CD4-positive, alpha-beta memory T cell (primary cell): Measurements from ENCODE around the gene CEP112. TPM values are rescaled to one million over a fixed set of nuclear protein-coding genes. Genes with fewer than 3 reads are reported as not detected.

Experiments used
- CTCF ChIA-PET: fragments of 350-600 bp; sonication (Branson Sonifier 250); formaldehyde crosslinking; loops from one replicate; lab custom pipeline; 2021; ENCODE audit warnings: inconsistent platforms; ENCODE audit not compliant: partially characterized antibody; lab: Charles Lee
- POLR2A ChIA-PET: fragments of 350-600 bp; sonication (Branson Sonifier 250); formaldehyde crosslinking; loops from one replicate; lab custom pipeline; 2021; ENCODE audit not compliant: partially characterized antibody; lab: Charles Lee
- DNase-seq, 5 donors: peaks; one replicate each; pipeline versions ENCODE4 v3.0.0 to v3.0.0-alpha.2; 2020 to 2022; ENCODE audit warnings: mixed read lengths in 1 of 5
- H3K27ac ChIP-seq: one replicate; pipeline ENCODE4 v1.7.0; 2013; ENCODE audit warnings: low read depth, low read length
- H3K27me3 ChIP-seq: 2 replicates; pipeline ENCODE4 v1.7.0; 2013; ENCODE audit warnings: mild to moderate bottlenecking, low read length, moderate library complexity; ENCODE audit not compliant: insufficient read depth
- H3K36me3 ChIP-seq: 2 replicates; pipeline ENCODE4 v1.7.0; 2013; ENCODE audit warnings: mild to moderate bottlenecking, low read length, moderate library complexity; ENCODE audit not compliant: insufficient read depth
- H3K4me1 ChIP-seq: 2 replicates; pipeline ENCODE4 v1.7.0; 2013; ENCODE audit warnings: mild to moderate bottlenecking, low read length, moderate library complexity; ENCODE audit not compliant: insufficient read depth
- H3K4me3 ChIP-seq, 2 donors: one replicate each; pipeline ENCODE4 v1.7.0; 2013; ENCODE audit warnings: low read length in 2 of 2, mild to moderate bottlenecking in 1 of 2
- H3K9me3 ChIP-seq, 2 donors: one replicate each; pipeline ENCODE4 v1.7.0; 2013; ENCODE audit warnings: low read length in 2 of 2, control low read depth in 1 of 2; ENCODE audit not compliant: control insufficient read depth in 1 of 2
- H3K27ac Mint-ChIP-seq, 7 donors: one replicate each; pipeline ENCODE4 v1.8.0; 2020 to 2021; ENCODE audit warnings: mixed read lengths in 7 of 7, mild to moderate bottlenecking in 6 of 7, inconsistent platforms in 3 of 7, moderate library complexity in 3 of 7
- H3K27me3 Mint-ChIP-seq, 2 donors: one replicate each; pipeline ENCODE4 v1.8.0; 2020 to 2021; ENCODE audit warnings: mixed read lengths in 2 of 2
- H3K36me3 Mint-ChIP-seq, 2 donors: one replicate each; pipeline ENCODE4 v1.8.0; 2020 to 2021; ENCODE audit warnings: mixed read lengths in 2 of 2, inconsistent platforms in 1 of 2, mild to moderate bottlenecking in 1 of 2
- H3K4me1 Mint-ChIP-seq, 4 donors: one replicate each; pipeline ENCODE4 v1.8.0; 2020 to 2021; ENCODE audit warnings: mixed read lengths in 4 of 4, mild to moderate bottlenecking in 1 of 4
- H3K4me3 Mint-ChIP-seq, 8 donors: one replicate each; pipeline ENCODE4 v1.8.0; 2020 to 2021; ENCODE audit warnings: mixed read lengths in 8 of 8, mild to moderate bottlenecking in 7 of 8, moderate library complexity in 6 of 8, inconsistent platforms in 3 of 8
- H3K9me3 Mint-ChIP-seq, 8 donors: one replicate each; pipeline ENCODE4 v1.8.0; 2020 to 2021; ENCODE audit warnings: mixed read lengths in 8 of 8, mild to moderate bottlenecking in 5 of 8, inconsistent platforms in 3 of 8, moderate library complexity in 1 of 8
- intact Hi-C: fragments of 100-400 bp; cut with micrococcal nuclease; formaldehyde crosslinking; loops from one replicate; pipeline ENCODE4 v1.15.1; 2023
- polyA plus RNA-seq, 2 donors: library from polyadenylated mRNA; unstranded; fragments of 300-500 nt; fragmentation: Illumina TruSeq; gene quantifications; one replicate each; pipeline ENCODE4 v1.2.3, GENCODE V29; 2021
- total RNA-seq, 2 experiments: library from RNA; stranded (reverse); gene quantifications; one replicate each; pipeline ENCODE4 v1.2.3, GENCODE V29; 2021

The CEP112 gene
- total and polyA plus RNA-seq, 4 experiments from 2014 or later = 0.34 to 3.9 (median 1.4) TPM

GRCh38 chr17:66043419-66043818 is 148.5 kb downstream of the CEP112 start:
- Histone ChIP-seq H3K36me3 (no peaks in the 10 kb centered on the region), H3K9me3 (no peaks in the 10 kb centered on the region), H3K27ac (no peak overlapping the region), H3K4me1 (no peaks in the 10 kb centered on the region), H3K27me3 (no peaks in the 10 kb centered on the region), H3K4me3 (no peak overlapping the region)
- H3K4me1 Mint-ChIP-seq = no peaks in the 10 kb centered on the region
- no peak overlapping the region for H3K4me3 Mint-ChIP-seq
- H3K9me3 Mint-ChIP-seq = peaks cover 0 to 2% (median 0%) of the 10 kb centered on the region in 8 donors
- no peak for DNase-seq
- H3K27me3 Mint-ChIP-seq = no peaks in the 10 kb centered on the region
- no peak overlapping the region for H3K27ac Mint-ChIP-seq
- peaks cover 0 to 6% of the 10 kb centered on the region in 2 donors for H3K36me3 Mint-ChIP-seq
- ChIA-PET CTCF (no interaction called here), POLR2A (no interaction called here)
- intact Hi-C loops = no loop called here

DNA sequence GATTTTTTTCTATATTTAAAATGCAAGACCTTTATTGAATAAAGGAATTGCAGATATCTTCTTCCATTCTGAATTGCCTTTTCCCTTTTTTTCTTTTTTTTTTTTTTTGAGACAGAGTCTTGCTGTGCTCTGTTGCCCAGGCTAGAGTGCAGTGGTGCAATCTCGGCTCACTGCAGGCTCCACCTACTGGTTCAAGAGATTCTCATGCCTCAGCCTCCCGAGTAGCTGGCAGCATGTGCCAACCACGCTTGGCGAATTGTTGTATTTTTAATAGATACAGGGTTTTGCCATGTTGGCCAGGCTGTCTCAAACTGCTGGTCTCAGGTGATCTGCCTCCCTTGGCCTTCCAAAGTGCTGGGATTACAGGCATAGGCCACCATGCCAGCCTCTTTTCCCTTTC is 151.5 kb downstream of the CEP112 start:
- Mint-ChIP-seq H3K27ac (no peak overlapping the region), H3K4me3 (no peak overlapping the region), H3K27me3 (no peaks in the 10 kb centered on the region), H3K36me3 (peaks cover 0 to 2% of the 10 kb centered on the region in 2 donors), H3K4me1 (no peaks in the 10 kb centered on the region), H3K9me3 (no peaks in the 10 kb centered on the region)
- POLR2A ChIA-PET = no interaction called here
- intact Hi-C loops = no loop called here
- no peak overlapping the region for H3K4me3 ChIP-seq
- no peaks in the 10 kb centered on the region for H3K27me3 ChIP-seq
- no peaks in the 10 kb centered on the region for H3K4me1 ChIP-seq
- no peaks in the 10 kb centered on the region for H3K36me3 ChIP-seq
- H3K9me3 ChIP-seq = no peaks in the 10 kb centered on the region
- peak in 1 of 5 donors; percentile 22 for DNase-seq
- no peak overlapping the region for H3K27ac ChIP-seq
- CTCF ChIA-PET = no interaction called here

- peaks cover 0 to 2% (median 0%) of the 10 kb centered on the region in 8 donors for H3K9me3 Mint-ChIP-seq
- H3K9me3 ChIP-seq = no peaks in the 10 kb centered on the region
These were observed 153.8 kb downstream of the CEP112 start for GRCh38 chr17:66038125-66038524.

GRCh38 chr17:66037221-66037620 is 154.7 kb downstream of the CEP112 start:
- intact Hi-C loops = no loop called here
- Histone ChIP-seq H3K27ac (no peak overlapping the region), H3K4me1 (no peaks in the 10 kb centered on the region), H3K9me3 (no peaks in the 10 kb centered on the region), H3K4me3 (no peak overlapping the region), H3K36me3 (no peaks in the 10 kb centered on the region), H3K27me3 (no peaks in the 10 kb centered on the region)
- Mint-ChIP-seq H3K4me3 (no peak overlapping the region), H3K27me3 (no peaks in the 10 kb centered on the region), H3K4me1 (no peaks in the 10 kb centered on the region), H3K36me3 (peaks cover 0 to 4% of the 10 kb centered on the region in 2 donors), H3K9me3 (peaks cover 0 to 2% (median 0%) of the 10 kb centered on the region in 8 donors), H3K27ac (no peak overlapping the region)
- DNase-seq = no peak
- POLR2A ChIA-PET = no interaction called here
- CTCF ChIA-PET = no interaction called here

More at GRCh38 chr17:66038125-66038524, 153.8 kb downstream of the CEP112 start:
- intact Hi-C loops = no loop called here
- Mint-ChIP-seq H3K27ac (no peak overlapping the region), H3K4me1 (no peaks in the 10 kb centered on the region), H3K4me3 (no peak overlapping the region), H3K27me3 (no peaks in the 10 kb centered on the region), H3K36me3 (peaks cover 0 to 4% of the 10 kb centered on the region in 2 donors)
- Histone ChIP-seq H3K27ac (no peak overlapping the region), H3K27me3 (no peaks in the 10 kb centered on the region), H3K4me3 (no peak overlapping the region), H3K36me3 (no peaks in the 10 kb centered on the region), H3K4me1 (no peaks in the 10 kb centered on the region)
- no peak for DNase-seq
- ChIA-PET CTCF (no interaction called here), POLR2A (no interaction called here)

GRCh38 chr17:66032082-66032712 is 159.7 kb downstream of the CEP112 start:
- ChIA-PET CTCF (no interaction called here), POLR2A (no interaction called here)
- no peak overlapping the region for H3K27ac Mint-ChIP-seq
- Histone ChIP-seq H3K9me3 (no peaks in the 10 kb centered on the region), H3K36me3 (no peaks in the 10 kb centered on the region), H3K27me3 (no peaks in the 10 kb centered on the region), H3K27ac (no peak overlapping the region), H3K4me3 (no peak overlapping the region), H3K4me1 (no peaks in the 10 kb centered on the region)
- no peak for DNase-seq
- H3K4me1 Mint-ChIP-seq = peaks cover 0 to 2% (median under 1%) of the 10 kb centered on the region in 4 donors
- intact Hi-C loops = no loop called here
- H3K9me3 Mint-ChIP-seq = peaks cover 0 to 2% (median 0%) of the 10 kb centered on the region in 8 donors
- no peak overlapping the region for H3K4me3 Mint-ChIP-seq
- no peaks in the 10 kb centered on the region for H3K27me3 Mint-ChIP-seq
- H3K36me3 Mint-ChIP-seq = peaks cover 0 to 4% of the 10 kb centered on the region in 2 donors

GRCh38 chr17:66025551-66025950 is 166.4 kb downstream of the CEP112 start:
- ChIA-PET POLR2A (no interaction called here), CTCF (no interaction called here)
- Mint-ChIP-seq H3K36me3 (peaks cover 9 to 26% of the 10 kb centered on the region in 2 donors), H3K27ac (no peak overlapping the region), H3K4me1 (no peaks in the 10 kb centered on the region), H3K9me3 (peaks cover 3 to 38% (median 26%) of the 10 kb centered on the region in 8 donors), H3K27me3 (no peaks in the 10 kb centered on the region), H3K4me3 (no peak overlapping the region)
- Histone ChIP-seq H3K4me3 (no peak overlapping the region), H3K4me1 (no peaks in the 10 kb centered on the region), H3K27me3 (no peaks in the 10 kb centered on the region), H3K27ac (no peak overlapping the region), H3K9me3 (no peaks in the 10 kb centered on the region), H3K36me3 (no peaks in the 10 kb centered on the region)
- intact Hi-C loops = no loop called here
- DNase-seq = no peak

- Histone ChIP-seq H3K36me3 (no peaks in the 10 kb centered on the region), H3K4me1 (no peaks in the 10 kb centered on the region), H3K4me3 (no peak overlapping the region), H3K27ac (no peak overlapping the region), H3K27me3 (no peaks in the 10 kb centered on the region), H3K9me3 (no peaks in the 10 kb centered on the region)
- POLR2A ChIA-PET = no interaction called here
- Mint-ChIP-seq H3K27me3 (no peaks in the 10 kb centered on the region), H3K4me1 (no peaks in the 10 kb centered on the region), H3K4me3 (no peak overlapping the region), H3K27ac (no peak overlapping the region), H3K9me3 (peaks cover 3 to 38% (median 26%) of the 10 kb centered on the region in 8 donors), H3K36me3 (peaks cover 9 to 26% of the 10 kb centered on the region in 2 donors)
- DNase-seq = no peak
- intact Hi-C loops = no loop called here
- CTCF ChIA-PET = no interaction called here
These were observed 170.2 kb downstream of the CEP112 start for GRCh38 chr17:66021757-66022156.
